IPS DF 4.7 (cell line): ENCODE measurements around the gene CCNB3.
"Not testable (repeated sequence)": the region's sequence is repeated elsewhere in the genome, so short reads cannot be mapped to it uniquely, and the experiment has no call there.

ENCODE experiments used
- DNase-seq: peaks from one replicate; pipeline ENCODE4 v3.0.0-alpha.2; 2013; ENCODE audit warnings: low spot score; ENCODE audit errors: extremely low read depth

Gene CCNB3

DNA sequence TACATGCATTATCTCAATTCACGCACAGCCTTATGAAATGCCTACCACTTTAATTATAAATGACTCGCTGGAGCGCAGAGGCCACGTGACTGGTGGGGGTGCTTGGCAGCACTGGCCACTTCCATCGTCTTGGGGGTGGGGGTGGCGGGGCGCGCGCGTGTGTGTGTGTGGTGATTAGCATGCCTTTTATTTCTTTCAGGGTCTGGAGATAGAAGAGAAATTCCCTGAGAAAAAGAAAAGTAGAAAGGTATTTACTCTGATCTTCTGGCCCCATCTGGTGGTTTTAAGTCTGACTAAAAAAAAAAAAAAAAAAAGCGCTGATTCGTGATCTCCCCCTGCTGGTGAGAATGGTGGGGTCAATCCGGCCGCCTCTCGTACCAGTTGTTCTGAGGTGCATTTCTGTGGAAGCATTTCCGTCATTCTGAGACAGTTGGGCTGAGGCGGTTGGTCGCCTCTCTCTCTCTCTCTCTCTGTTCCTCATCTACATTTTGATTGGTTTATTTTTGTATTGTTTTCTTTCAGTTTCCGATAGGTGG, at the start of gene CCNB3:
TSS of gene CCNB3 (plus strand) at position 402 of the 536 bp plus-strand sequence. CDS start 80,399 bp downstream, outside the sequence.
- no peak for DNase-seq

DNA sequence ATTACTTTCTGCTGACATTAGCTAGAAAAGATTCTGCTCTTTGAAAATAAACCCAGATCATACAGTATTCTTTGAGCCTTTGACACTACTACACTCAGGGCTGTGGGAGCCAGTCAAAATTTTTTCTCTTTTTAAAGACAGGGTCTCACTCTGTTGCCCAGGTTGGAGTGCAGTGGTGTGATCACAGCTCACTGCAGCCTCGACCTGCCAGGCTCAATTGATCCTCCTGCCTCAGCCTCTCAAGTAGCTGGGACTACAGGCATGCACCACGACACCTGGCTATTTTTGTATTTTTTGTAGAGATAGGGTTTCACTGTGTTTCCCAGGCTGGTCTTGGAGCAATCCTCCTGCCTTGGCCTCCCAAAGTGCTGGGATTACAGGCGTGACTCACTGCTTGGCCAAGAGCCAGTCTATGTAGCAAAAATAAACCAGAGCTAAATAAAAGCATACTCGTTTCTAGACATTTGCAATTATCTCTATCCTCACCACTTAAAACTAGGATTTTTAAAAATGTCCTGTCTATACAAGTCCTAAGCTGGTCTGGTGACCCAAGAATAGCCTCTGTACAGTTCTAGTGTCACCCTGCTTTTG, 46.9 kb upstream of the CCNB3 start:
- no peak for DNase-seq

DNA sequence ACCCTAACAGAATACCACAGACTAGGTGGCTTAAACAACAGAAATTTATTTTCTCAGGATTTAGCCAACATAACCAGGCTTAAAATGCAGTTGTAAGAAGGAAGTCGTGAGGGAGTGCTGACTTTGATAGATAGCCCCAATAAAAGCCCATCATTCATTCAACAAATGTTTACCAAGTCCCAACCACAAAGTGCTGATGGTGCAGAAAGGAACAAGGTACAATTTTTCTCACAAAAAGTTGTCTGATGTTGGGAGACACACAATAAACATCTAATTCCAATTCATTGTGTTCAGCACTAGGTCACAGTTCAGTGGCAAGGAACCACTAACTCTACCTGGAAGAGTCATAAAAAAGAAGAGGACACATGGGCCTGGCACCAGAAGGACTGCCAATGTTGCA, 46.0 kb upstream of the CCNB3 start:
- no peak for DNase-seq

GRCh38 chrX:50161127-50161526, 43.4 kb upstream of the CCNB3 start:
- no peak for DNase-seq

- no peak for DNase-seq
These were observed 38.8 kb upstream of the CCNB3 start for GRCh38 chrX:50165727-50166126.

- no peak for DNase-seq
These were observed 37.2 kb upstream of the CCNB3 start for GRCh38 chrX:50167366-50167765.

DNA sequence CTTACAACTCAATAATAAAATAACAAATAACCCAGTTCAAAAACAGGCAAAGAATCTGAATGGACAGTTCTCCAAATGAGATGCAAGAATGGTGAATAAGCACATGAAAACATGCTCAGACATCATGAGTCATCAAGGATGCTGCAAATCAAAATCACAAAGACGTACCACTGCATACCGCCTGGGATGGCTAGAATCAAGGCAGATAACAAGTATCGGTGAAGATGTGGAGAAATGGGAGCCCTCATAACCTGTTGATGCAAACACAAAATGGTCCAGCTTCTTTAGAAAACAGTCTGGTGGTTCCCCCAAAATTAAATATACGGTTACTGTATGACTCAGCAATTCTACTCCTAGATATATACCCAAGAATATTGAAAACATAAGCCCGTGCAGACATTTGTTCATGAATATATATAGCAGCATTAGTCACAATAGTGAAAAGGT, 36.3 kb upstream of the CCNB3 start:
- DNase-seq = no peak

- DNase-seq = no peak
These were observed 34.8 kb upstream of the CCNB3 start for GRCh38 chrX:50169717-50170116.

- DNase-seq = no peak
These were observed 24.3 kb upstream of the CCNB3 start for GRCh38 chrX:50180073-50180940.

DNA sequence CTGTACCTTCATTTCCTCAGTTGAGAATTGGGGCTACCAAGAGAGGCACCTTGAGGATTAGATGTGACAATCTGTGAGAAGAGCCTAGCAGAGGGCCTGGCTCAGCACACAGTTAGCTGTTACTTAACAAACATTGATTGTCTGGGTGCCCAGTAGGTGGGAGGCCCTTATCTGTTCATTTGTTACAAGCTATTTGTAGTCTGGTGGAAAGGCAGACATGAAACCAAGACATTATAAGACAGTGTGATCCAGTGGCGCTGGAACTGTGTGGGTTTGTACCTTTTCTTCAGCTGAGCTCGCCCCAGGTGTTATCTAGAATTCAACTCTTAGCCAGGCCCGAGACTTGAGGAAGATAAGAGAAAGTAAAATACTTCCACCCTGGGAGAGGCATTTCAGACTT, 20.7 kb upstream of the CCNB3 start:
- no peak for DNase-seq

DNA sequence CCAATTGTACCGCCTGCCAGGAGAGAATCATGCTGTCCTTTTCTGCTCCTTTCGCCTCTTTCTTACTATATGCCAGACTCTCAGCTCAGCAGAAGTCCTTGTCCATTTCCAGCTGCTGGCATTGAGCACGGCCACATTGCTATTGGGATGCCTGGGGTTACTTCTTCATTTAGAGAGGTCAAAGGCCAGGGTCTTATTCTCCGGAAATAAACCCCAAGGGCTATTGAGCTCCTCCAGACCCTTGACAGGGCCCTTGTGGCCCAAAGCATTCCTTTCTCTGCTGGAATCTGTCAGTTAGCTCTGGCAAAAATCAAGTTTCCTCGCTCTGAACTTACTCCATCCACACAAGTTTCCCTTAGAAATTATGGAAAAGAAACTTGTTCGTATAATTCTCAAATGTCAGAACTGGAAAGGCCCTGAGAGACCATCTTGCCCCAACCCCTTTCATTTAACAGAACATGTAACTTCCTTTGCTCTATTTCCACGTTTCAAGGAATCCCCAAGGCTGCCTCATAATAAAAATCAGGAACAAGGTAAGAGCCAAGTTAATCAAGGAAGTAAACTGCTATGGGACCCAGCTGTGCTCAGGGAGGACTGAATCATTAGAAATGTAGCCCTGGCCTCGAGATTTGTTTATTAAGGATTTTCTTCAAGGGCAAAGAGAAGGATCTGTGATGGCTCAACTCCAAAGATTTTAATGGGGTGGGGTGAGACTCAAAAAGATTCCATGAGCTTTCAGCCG, 15.5 kb upstream of the CCNB3 start:
- DNase-seq = no peak

DNA sequence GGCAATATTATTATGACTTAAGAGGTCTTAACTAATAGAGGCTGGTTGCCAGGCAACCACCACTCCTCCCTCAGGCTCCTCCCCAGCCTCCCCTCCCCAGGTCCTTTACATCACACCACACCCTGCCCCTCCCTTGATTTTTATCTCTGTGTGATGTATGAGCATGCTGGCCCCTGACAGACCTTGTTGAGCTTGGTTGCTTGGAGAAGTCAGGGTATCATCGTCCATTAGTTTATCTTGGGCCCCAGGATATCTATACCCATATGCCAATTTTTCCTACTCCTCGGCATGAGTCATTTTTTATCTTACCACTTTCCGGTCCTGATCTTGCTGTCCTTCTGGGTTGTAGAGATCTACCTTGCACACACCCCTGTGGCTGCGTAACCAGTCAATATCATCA, 6.2 kb upstream of the CCNB3 start:
- no peak for DNase-seq

DNA sequence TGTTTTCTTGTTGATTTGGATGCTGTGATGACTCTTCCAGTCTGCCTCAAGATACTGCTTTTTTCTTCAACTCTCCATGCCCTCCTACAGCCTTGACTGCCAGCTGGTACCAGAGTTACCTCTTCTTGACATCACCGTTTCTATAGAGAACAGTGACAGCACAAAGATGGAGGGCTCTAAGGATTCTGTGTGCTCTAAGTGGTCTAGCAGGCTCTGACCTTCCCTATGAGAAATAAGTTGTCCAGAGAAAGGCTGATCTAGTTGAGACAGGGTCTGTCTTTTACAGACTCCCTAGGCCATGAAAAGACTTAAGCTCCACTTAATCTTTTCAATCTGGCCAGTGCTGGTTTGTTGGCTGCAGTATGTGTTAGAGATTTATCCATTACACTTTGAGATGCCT, 3.7 kb upstream of the CCNB3 start, which contains the start of gene AKAP4:
TSS of gene AKAP4 (minus strand) at position 101 of the 400 bp plus-strand sequence. CDS start 118 bp downstream, outside the sequence.
- no peak for DNase-seq

DNA sequence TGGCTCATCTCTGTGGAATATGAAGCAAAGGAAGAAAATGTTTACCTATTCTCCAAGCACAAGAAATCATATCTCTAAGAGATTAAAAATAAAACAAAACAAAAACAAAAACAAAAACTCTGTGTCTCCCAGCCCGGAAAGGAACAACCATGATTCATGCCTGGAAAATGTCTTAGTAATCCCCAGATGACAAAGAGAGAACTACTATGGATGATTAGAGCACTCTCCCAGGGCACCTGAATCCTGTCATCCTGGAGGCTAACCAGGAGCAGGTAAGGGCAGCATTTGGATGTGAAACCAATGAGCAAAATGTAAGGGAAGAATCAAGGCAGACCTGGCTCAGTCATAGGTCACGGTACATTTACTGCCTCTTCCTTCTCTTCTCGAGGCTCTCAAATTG, 2.0 kb upstream of the CCNB3 start:
- DNase-seq = no peak

DNA sequence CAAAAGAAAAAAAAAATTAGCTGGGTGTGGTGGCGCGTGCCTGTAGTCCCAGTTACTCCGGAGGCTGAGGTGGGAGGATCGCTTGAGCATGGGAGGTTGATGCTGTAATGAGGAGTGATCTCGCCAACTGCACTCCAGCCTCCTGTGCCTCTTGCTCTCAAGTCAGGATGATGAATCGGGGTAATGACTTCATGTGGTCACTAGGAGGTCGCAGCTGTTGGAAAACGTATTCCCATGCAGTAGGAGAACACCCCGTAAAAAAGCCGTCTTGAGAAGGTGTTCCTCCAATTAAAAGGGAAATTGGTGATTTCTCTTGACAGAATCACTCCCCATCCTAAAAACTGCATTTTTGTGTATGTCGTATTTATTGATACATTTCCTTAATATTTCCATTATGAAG, 2.2 kb downstream of the CCNB3 start:
- no peak for DNase-seq

DNA sequence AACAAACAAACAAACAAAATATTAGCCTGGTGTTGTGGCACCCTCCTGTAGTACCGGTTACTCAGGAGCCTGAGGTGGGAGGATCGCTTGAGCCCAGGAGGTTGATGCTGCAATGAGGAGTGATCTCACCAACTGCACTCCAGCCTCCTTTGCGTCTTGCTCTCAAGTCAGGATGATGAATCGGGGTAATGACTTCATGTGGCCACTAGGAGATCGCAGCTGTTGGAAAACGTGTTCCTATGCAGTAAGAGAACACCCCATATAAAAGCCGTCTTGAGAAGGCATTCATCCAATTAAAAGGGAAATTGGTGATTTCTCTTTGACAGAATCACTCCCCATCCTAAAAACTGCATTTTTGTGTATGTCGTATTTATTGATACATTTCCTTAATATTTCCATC, 6.9 kb downstream of the CCNB3 start:
- DNase-seq = no peak

GRCh38 chrX:50281253-50281652, 76.7 kb downstream of the CCNB3 start:
- DNase-seq = no peak

DNA sequence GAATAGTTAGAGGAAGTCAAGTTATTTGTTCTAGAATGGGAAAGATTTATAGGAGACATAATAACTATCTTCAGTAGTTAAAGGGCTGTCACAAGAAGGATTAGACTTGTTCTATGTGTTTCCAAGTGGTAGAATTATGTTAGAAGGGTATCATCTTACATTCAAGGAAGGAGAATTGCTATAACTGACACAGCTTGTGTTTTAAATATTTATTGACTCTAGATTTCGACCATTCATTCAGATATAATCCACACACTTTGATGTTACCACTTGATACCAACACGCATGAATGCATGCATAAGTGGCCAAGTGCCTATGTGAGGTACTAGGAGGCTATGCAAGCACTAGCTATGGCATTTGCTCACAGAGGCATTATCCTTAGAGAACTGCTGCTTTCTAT, 122.7 kb downstream of the CCNB3 start:
- no peak for DNase-seq

DNA sequence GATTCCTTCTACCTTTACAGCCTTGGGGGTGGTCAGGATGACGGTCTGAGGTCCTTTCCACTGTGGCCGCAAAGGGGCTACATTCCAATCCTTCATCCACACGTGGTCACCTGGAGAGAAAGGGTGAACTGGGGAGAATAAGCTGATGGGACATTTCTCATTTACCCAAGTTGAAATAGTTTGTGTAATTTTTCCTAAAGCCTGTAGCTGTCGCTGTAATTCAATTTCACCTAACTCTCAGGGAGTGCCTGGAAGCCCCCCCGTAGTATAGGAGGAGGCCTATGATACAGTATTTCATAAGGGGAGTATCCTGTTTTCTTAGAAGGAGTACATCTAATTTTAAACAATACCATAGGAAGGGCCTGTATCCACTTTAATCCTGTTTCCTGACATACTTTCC, 128.1 kb downstream of the CCNB3 start:
- DNase-seq = not testable (repeated sequence)

- no peak for DNase-seq
These were observed 128.7 kb downstream of the CCNB3 start for GRCh38 chrX:50333308-50333707.

DNA sequence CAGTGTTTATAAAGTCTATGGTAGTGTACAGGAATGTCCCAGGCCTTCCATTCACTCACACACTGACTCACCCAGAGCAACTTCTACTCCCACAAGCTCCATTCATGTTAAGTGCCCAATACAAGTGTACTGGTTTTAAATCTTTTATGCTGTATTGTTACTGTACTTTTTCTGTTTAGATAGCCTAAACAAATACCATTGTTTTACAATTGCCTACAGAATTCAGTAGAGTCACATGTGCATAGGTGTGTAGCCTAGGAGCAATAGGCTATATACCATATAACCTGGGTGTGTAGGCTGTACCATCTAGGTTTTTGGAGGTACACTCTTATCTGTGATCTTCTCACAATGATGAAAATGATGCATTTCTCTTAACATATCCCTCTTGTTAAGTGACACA, 139.4 kb downstream of the CCNB3 start:
- no peak for DNase-seq

- DNase-seq = no peak
These were observed 168.4 kb downstream of the CCNB3 start for GRCh38 chrX:50372966-50373365.
